Activated CD4-positive, alpha-beta T cell treated with anti-CD3 and anti-CD28 coated beads for 36 hours (primary cell): ENCODE results near the gene MCOLN2. TPM values are rescaled to one million over a fixed set of nuclear protein-coding genes. Genes with fewer than 3 reads are reported as not detected.
"Not testable (repeated sequence)": the region's sequence is repeated elsewhere in the genome, so short reads cannot be mapped to it uniquely, and the experiment has no call there.

Experiments used
- ATAC-seq: fragments of 200-7000 bp; cut with Tn5 transposase; one replicate; pipeline ENCODE4 v1.10.0; 2021; ENCODE audit warnings: mild to moderate bottlenecking, moderate library complexity
- CTCF ChIA-PET: fragments of 350-600 bp; sonication (Branson Sonifier 250); formaldehyde crosslinking; loops from one replicate; lab custom pipeline; 2021; ENCODE audit warnings: antibody characterized with exemption; lab: Charles Lee
- POLR2A ChIA-PET: fragments of 350-600 bp; sonication (Branson Sonifier 250); formaldehyde crosslinking; loops from one replicate; lab custom pipeline; 2021; ENCODE audit warnings: antibody characterized with exemption, inconsistent platforms; lab: Charles Lee
- DNase-seq: peaks from one replicate; pipeline ENCODE4 v3.0.0-alpha.2; 2020
- H3K27ac Mint-ChIP-seq: one replicate; pipeline ENCODE4 v1.8.0; 2021; ENCODE audit warnings: mixed read lengths
- H3K27me3 Mint-ChIP-seq: one replicate; pipeline ENCODE4 v1.8.0; 2021; ENCODE audit warnings: mixed read lengths
- H3K36me3 Mint-ChIP-seq: one replicate; pipeline ENCODE4 v1.8.0; 2021; ENCODE audit warnings: low read depth, mixed read lengths
- H3K4me1 Mint-ChIP-seq: one replicate; pipeline ENCODE4 v1.8.0; 2021; ENCODE audit warnings: mixed read lengths
- H3K4me3 Mint-ChIP-seq: one replicate; pipeline ENCODE4 v1.8.0; 2021; ENCODE audit warnings: mild to moderate bottlenecking, moderate library complexity, mixed read lengths
- H3K9me3 Mint-ChIP-seq: one replicate; pipeline ENCODE4 v1.8.0; 2021; ENCODE audit warnings: low read depth, mixed read lengths
- intact Hi-C, 2 experiments: fragments of 100-400 bp; cut with DNase I in 1 of 2; cut with micrococcal nuclease in 1 of 2; formaldehyde crosslinking; loops; one replicate each; pipeline versions ENCODE4 v1.14.2 to v1.15.1; 2022 to 2024; cut with DNase I, micrococcal nuclease
- total RNA-seq, 2 experiments: library from RNA; stranded (reverse); gene quantifications; one replicate each; pipeline ENCODE4 v1.2.3, GENCODE V29; 2021

The MCOLN2 gene
- total RNA-seq, 2 experiments from 2014 or later: 32.9 to 43.5 TPM

GRCh38 chr1:85019994-85020393 lies 23.1 kb upstream of the MCOLN2 start:
- Mint-ChIP-seq H3K4me1 (no peaks in the 10 kb centered on the region), H3K36me3 (no peaks in the 10 kb centered on the region), H3K9me3 (no peaks in the 10 kb centered on the region), H3K27me3 (peaks cover 2% of the 10 kb centered on the region), H3K27ac (no peak overlapping the region), H3K4me3 (no peak overlapping the region)
- intact Hi-C loops: no loop called here
- ATAC-seq (no peak), DNase-seq (no peak)
- POLR2A ChIA-PET: no interaction called here
- CTCF ChIA-PET: interaction anchor here (1.2 to 2.3 kb wide), 2 partner anchors 18 to 76 kb away, joined by 4 to 14 read pairs; no protein-coding TSS in a partner anchor

DNA sequence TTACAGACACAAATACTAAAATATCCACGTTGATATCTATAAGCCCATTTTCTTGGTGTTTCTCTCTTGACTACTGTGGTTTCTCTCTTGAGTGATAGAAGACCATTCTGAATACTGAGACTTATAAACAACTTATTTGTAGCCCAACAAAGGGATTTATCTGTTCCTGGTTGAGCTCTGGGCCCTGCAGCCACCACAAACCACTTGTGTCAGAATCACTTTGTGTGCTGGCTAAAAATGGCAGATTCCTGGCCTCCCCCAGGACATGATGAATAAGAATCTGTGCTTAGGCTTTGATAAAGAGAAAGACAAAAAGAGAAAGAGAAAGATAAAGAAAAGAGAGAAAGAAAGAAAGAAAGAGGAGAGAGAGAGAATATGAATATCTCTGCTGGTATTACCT lies 18.9 kb upstream of the MCOLN2 start:
- Mint-ChIP-seq H3K4me3 (no peak overlapping the region), H3K4me1 (no peaks in the 10 kb centered on the region), H3K27ac (no peak overlapping the region), H3K9me3 (no peaks in the 10 kb centered on the region), H3K36me3 (no peaks in the 10 kb centered on the region), H3K27me3 (peaks cover 6% of the 10 kb centered on the region)
- ATAC-seq (no peak), DNase-seq (no peak)
- intact Hi-C loops: no loop called here
- POLR2A ChIA-PET: no interaction called here
- CTCF ChIA-PET: interaction anchor here (1.0 kb wide), 1 partner anchor 70 kb away, joined by 5 read pairs; no protein-coding TSS in a partner anchor

DNA sequence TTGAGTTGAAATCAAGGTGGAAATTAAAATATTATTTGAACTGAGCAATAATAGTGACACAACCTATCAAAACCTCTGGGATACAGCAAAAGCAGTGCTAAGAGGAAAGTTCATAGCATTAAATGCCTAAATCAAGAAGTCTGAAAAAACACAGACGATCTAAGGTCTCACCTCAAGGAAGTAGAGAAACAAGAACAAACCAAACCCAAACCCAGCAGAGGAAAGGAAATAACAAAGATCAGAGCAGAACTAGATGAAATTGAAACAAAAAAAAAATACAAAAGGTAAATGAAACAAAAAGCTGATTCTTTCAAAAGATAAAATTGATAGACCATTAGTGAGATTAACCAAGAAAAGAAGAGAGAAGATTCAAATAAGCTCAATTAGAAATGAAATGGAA lies 8.7 kb upstream of the MCOLN2 start:
- H3K9me3 Mint-ChIP-seq: peaks cover 32% of the 10 kb centered on the region
- peaks cover 26% of the 10 kb centered on the region for H3K36me3 Mint-ChIP-seq
- DNase-seq, intact Hi-C loops, ATAC-seq, H3K4me3 Mint-ChIP-seq, POLR2A ChIA-PET, H3K27ac Mint-ChIP-seq: not testable (repeated sequence)
- peaks cover 14% of the 10 kb centered on the region for H3K27me3 Mint-ChIP-seq
- CTCF ChIA-PET: interaction anchor here (0.6 kb wide), 1 partner anchor 135 kb away, joined by 3 read pairs; no protein-coding TSS in a partner anchor
- H3K4me1 Mint-ChIP-seq: peaks cover 11% of the 10 kb centered on the region

- DNase-seq: no peak
- no peak overlapping the region for H3K27ac Mint-ChIP-seq
- peaks cover 20% of the 10 kb centered on the region for H3K36me3 Mint-ChIP-seq
- no peak for ATAC-seq
- intact Hi-C loops: no loop called here
- H3K27me3 Mint-ChIP-seq: peaks cover 24% of the 10 kb centered on the region
- peaks cover 25% of the 10 kb centered on the region for H3K4me1 Mint-ChIP-seq
- no peak overlapping the region for H3K4me3 Mint-ChIP-seq
- peaks cover 21% of the 10 kb centered on the region for H3K9me3 Mint-ChIP-seq
- ChIA-PET POLR2A (no interaction called here), CTCF (interaction anchor here (1.1 to 1.5 kb wide), 2 partner anchors 19 to 57 kb away, joined by 4 read pairs; no protein-coding TSS in a partner anchor)
Measured at GRCh38 chr1:85001742-85002141, 4.8 kb upstream of the MCOLN2 start.

- peaks cover 5% of the 10 kb centered on the region for H3K9me3 Mint-ChIP-seq
- H3K27ac Mint-ChIP-seq: peak overlapping the region; percentile 49
- ATAC-seq (peak; percentile 49), DNase-seq (peak; percentile 69)
- peaks cover 26% of the 10 kb centered on the region for H3K27me3 Mint-ChIP-seq
- ChIA-PET CTCF (interaction anchor here (0.7 kb wide), 1 partner anchor 57 kb away, joined by 5 read pairs; no protein-coding TSS in a partner anchor), POLR2A (interaction anchor here (1.3 kb wide), 1 partner anchor 54 kb away, joined by 3 read pairs; no protein-coding TSS in a partner anchor)
- intact Hi-C loops: loop anchor here in 1 of 2 experiments (1.0 to 10.0 kb wide), 5 partner anchors 50 to 494 kb away; partner anchors contain the start of genes BCL10, C1orf52, GNG5 and MCOLN3
- H3K4me3 Mint-ChIP-seq: peak overlapping the region; percentile 80
- peaks cover 24% of the 10 kb centered on the region for H3K36me3 Mint-ChIP-seq
- peaks cover 35% of the 10 kb centered on the region for H3K4me1 Mint-ChIP-seq
Measured at GRCh38 chr1:84998642-84999280, 1.8 kb upstream of the MCOLN2 start.

DNA sequence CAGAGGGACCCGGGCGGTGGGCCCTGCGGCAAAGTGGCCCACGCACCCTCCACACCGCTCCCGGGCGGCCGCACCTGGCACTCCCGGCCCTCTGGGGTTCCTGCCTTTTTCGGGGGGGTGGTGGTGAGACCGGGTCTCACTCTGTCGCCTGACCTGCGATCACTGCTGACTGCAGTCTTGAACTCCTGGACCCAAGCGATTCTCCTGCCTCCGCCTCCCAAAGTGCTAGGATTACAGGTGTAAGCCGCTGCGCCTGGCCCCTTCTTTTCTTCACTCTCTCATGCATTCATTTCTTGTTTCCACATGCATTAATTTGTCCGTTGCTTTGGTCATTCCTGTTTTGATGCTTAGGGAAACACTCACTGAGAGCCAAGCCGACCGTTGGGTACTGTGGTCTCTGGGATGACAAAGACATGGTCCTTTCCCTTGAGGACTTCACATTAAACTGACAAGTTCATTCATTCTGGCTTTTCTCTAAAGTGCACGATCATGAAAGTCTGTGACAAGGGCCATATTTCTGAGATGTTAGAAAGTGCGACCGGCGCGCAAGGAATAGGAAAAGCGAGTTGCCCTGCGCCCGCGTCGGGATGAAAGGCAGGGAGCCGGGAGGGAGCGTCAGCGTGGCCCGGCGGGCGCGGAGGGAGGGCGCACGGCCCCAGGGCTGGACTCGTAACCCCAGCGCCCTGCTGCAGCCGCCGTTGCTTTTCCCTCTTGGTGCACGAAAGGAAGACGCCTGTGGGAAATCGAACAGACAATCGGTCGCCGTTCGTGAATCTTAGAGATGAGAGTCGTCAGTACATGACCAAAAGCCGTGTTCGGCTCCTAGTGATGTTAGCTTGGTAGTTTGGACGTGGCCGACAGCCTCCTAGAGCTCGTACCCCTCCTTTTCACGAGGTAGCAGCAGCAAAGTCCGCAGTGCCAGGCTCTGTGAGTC lies 1.0 kb upstream of the MCOLN2 start:
- ChIA-PET CTCF (interaction anchor here (0.7 kb wide), 1 partner anchor 56 kb away, joined by 5 read pairs; no protein-coding TSS in a partner anchor), POLR2A (interaction anchor here (1.3 kb wide), 1 partner anchor 53 kb away, joined by 3 read pairs; no protein-coding TSS in a partner anchor)
- no peak for ATAC-seq
- intact Hi-C loops: loop anchor here (2.0 to 10.0 kb wide), 6 partner anchors 51 to 493 kb away; partner anchors contain the start of genes MCOLN3 (in 2 of the 2), BCL10 (in 1 of the 2), C1orf52 (in 1 of the 2) and GNG5 (in 1 of the 2)
- H3K4me1 Mint-ChIP-seq: peaks cover 39% of the 10 kb centered on the region
- peak overlapping the region; percentile 79 for H3K27ac Mint-ChIP-seq
- H3K9me3 Mint-ChIP-seq: no peaks in the 10 kb centered on the region
- H3K4me3 Mint-ChIP-seq: peak overlapping the region; percentile 80
- DNase-seq: peak; percentile 28
- H3K36me3 Mint-ChIP-seq: peaks cover 21% of the 10 kb centered on the region
- H3K27me3 Mint-ChIP-seq: peaks cover 26% of the 10 kb centered on the region

DNA sequence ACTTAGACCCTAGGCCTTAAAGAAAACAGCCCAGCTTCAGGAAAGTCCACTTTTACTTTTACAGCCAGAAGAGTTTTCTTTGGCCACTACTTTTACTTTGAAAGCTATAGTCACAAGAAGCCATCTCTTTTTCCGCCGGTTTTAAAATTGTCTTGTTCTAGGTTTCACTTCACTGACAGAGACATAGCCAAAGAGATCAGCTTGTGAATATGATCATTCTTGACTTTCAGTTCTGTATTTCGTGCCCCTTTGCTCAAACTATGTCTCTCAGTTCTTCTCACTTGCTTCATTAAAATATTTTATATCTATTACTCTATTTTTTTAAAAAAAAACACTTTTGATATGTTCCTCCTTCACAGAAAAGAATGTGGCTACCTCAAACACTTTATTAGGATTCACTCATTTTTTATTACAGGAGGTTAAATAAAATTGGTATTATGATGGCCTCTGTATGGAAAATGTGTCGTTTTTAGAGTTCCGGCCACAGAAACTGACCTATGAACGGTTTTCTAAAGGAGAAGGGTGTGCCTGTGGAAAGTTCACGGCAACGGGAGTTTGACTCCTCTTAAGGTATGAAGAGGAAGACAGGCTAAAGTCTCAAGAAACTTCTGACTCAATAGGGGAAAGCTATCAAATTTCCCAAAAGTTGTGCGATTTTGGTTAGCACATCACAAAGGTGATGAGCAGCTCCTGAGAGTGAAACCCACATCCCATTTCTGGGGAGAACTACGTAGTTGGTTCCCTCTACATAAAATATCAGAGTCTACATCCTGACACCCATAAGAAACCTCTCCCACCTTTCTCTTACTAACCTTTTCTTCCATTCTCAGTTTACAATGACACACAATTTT lies 1.2 kb downstream of the MCOLN2 start:
- peak overlapping the region; percentile 80 for H3K4me3 Mint-ChIP-seq
- DNase-seq: peak; percentile 44
- H3K27ac Mint-ChIP-seq: peak overlapping the region; percentile 87
- ChIA-PET CTCF (interaction anchor here (0.6 to 2.1 kb wide), 9 partner anchors 35 to 305 kb away, joined by 3 to 13 read pairs (median 3); no protein-coding TSS in a partner anchor), POLR2A (interaction anchor here (0.7 to 2.9 kb wide), 7 partner anchors 24 to 423 kb away, joined by 3 to 34 read pairs (median 6); partner anchors contain the start of gene MCOLN3)
- no peaks in the 10 kb centered on the region for H3K9me3 Mint-ChIP-seq
- peaks cover 52% of the 10 kb centered on the region for H3K4me1 Mint-ChIP-seq
- peaks cover 20% of the 10 kb centered on the region for H3K27me3 Mint-ChIP-seq
- intact Hi-C loops: loop anchor here (1.0 to 10.0 kb wide), 9 partner anchors 23 to 491 kb away; partner anchors contain the start of genes BCL10 (in 1 of the 2), C1orf52 (in 1 of the 2), GNG5 (in 1 of the 2) and MCOLN3 (in 1 of the 2)
- peak; percentile 40 for ATAC-seq
- peaks cover 28% of the 10 kb centered on the region for H3K36me3 Mint-ChIP-seq

DNA sequence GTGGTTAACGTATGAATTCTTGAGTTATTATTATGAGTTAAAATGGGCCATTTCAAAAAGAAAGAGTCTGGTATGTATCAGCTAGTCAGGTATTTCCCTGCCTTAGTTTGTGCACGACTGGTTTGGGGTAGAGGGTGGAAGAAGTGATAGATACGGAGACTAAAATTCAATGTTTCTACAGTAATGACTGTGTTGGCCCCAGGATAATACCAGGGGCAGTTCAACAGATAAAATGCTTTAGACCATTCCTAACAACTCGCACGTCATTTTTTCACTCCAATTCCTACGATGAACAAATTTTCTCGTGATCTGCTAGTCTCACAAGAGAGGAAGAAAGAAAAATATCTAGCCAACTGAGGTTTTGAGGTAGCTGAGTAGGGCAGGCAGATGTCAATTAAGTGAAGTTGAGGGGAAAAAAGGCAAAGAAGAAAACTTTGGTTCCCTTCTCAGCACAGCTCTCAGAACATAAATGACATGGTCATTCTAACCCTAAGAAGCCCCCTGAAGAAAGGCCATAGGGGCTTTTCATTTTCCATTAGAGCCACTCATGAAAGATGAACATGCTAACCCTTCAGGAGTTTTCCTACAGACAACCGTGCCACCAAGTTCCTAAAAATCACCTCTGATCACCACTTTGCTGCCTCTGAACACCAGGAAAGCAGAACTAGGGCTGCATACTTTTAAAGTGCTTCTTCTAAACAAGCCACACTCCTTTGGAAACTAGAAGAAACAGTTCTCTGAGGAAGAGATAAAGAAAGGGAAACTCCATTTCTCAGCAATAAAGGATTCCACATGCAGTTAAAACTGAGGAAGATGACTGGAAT lies 5.6 kb downstream of the MCOLN2 start:
- POLR2A ChIA-PET: interaction anchor here (1.0 kb wide), 1 partner anchor 46 kb away, joined by 3 read pairs; no protein-coding TSS in a partner anchor
- ATAC-seq: peak; percentile 58
- peaks cover 2% of the 10 kb centered on the region for H3K27me3 Mint-ChIP-seq
- H3K4me3 Mint-ChIP-seq: peak overlapping the region; percentile 35
- CTCF ChIA-PET: interaction anchor here (0.6 to 2.0 kb wide), 4 partner anchors 32 to 600 kb away, joined by 3 to 7 read pairs (median 4); no protein-coding TSS in a partner anchor
- intact Hi-C loops: loop anchor here in 1 of 2 experiments (10.0 kb wide), 1 partner anchor 487 kb away; the partner anchor contains the start of genes GNG5 and SPATA1
- no peak for DNase-seq
- peaks cover 48% of the 10 kb centered on the region for H3K4me1 Mint-ChIP-seq
- peak overlapping the region; percentile 76 for H3K27ac Mint-ChIP-seq
- peaks cover 35% of the 10 kb centered on the region for H3K36me3 Mint-ChIP-seq
- no peaks in the 10 kb centered on the region for H3K9me3 Mint-ChIP-seq

- POLR2A ChIA-PET: no interaction called here
- ATAC-seq (peak; percentile 81), DNase-seq (peak; percentile 33)
- CTCF ChIA-PET: no interaction called here
- no peaks in the 10 kb centered on the region for H3K27me3 Mint-ChIP-seq
- no peaks in the 10 kb centered on the region for H3K9me3 Mint-ChIP-seq
- intact Hi-C loops: no loop called here
- peaks cover 41% of the 10 kb centered on the region for H3K36me3 Mint-ChIP-seq
- H3K4me3 Mint-ChIP-seq: peak overlapping the region; percentile 11
- H3K27ac Mint-ChIP-seq: peak overlapping the region; percentile 32
- H3K4me1 Mint-ChIP-seq: peaks cover 37% of the 10 kb centered on the region
Measured at GRCh38 chr1:84988588-84988987, 8.3 kb downstream of the MCOLN2 start.
